Bronchial epithelial cell (primary cell): ENCODE results near the gene ARID3A. TPM values are rescaled to one million over a fixed set of nuclear protein-coding genes. Genes with fewer than 3 reads are reported as not detected.
A peak's percentile ranks its signal among the peaks of the same experiment; 100 is the strongest.
"Not testable (repeated sequence)": the region's sequence is repeated elsewhere in the genome, so short reads cannot be mapped to it uniquely, and the experiment has no call there.

Source experiments
- DNase-seq: peaks from one replicate; pipeline ENCODE4 v3.0.0-alpha.2; 2010; ENCODE audit warnings: low read depth
- FAIRE-seq: peaks from 2 replicates; lab custom pipeline; 2011; peaks lifted over from hg19 to GRCh38; lab: Jason Lieb, UNC
- H3K27me3 ChIP-seq: 2 replicates; pipeline ENCODE4 v1.5.1; 2011; ENCODE audit warnings: low read length; ENCODE audit not compliant: control insufficient read depth, insufficient read depth
- H3K36me3 ChIP-seq: 2 replicates; pipeline ENCODE4 v1.5.1; 2011; ENCODE audit warnings: low read length; ENCODE audit not compliant: control insufficient read depth, insufficient read depth
- H3K4me3 ChIP-seq: 2 replicates; pipeline ENCODE4 v1.5.1; 2011; ENCODE audit warnings: mild to moderate bottlenecking, low read depth, low read length, control low read depth
- total RNA-seq: library from RNA; depleted of rRNA; stranded (reverse); fragments of >200 nt; gene quantifications from 2 replicates; pipeline ENCODE4 v1.2.1, GENCODE V29; 2014
- TF ChIP-seq, protein P1 (sequence below): IDR thresholded peaks from 2 replicates; pipeline ENCODE4 v1.5.1; 2011; ENCODE audit warnings: mild to moderate bottlenecking, moderate library complexity, low read length, control low read depth, inconsistent platforms; ENCODE audit not compliant: insufficient read depth, severe bottlenecking

The ARID3A gene
- total RNA-seq, 1 donor from 2014 or later = 15.8 TPM

DNA sequence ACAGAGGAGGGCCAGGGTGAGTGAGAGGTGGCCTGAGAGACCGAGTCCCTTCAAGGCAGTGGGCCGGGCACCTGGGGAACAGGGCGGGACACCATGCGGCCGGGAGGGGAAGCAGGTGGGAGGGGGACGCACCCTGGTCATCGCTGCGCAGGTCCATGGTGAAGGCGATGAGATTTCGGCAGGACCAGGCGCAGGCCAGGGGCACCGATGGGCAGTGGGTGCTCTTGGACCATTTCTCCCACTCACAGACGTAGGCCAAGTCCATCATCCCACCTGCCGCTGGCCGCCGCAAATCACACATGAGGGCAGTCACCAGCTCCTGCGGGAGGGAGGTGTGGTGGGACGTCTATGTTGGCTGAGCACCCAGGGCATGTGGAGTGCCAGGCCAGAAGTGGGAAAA, 35.0 kb upstream of the ARID3A start:
- no peaks in the 10 kb centered on the region for H3K27me3 ChIP-seq
- H3K36me3 ChIP-seq = peaks cover 15% of the 10 kb centered on the region
- no peak overlapping the region for H3K4me3 ChIP-seq
- FAIRE-seq (no peak), DNase-seq (no peak)
- TF ChIP-seq, protein P1, sequence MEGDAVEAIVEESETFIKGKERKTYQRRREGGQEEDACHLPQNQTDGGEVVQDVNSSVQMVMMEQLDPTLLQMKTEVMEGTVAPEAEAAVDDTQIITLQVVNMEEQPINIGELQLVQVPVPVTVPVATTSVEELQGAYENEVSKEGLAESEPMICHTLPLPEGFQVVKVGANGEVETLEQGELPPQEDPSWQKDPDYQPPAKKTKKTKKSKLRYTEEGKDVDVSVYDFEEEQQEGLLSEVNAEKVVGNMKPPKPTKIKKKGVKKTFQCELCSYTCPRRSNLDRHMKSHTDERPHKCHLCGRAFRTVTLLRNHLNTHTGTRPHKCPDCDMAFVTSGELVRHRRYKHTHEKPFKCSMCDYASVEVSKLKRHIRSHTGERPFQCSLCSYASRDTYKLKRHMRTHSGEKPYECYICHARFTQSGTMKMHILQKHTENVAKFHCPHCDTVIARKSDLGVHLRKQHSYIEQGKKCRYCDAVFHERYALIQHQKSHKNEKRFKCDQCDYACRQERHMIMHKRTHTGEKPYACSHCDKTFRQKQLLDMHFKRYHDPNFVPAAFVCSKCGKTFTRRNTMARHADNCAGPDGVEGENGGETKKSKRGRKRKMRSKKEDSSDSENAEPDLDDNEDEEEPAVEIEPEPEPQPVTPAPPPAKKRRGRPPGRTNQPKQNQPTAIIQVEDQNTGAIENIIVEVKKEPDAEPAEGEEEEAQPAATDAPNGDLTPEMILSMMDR = no peak

DNA sequence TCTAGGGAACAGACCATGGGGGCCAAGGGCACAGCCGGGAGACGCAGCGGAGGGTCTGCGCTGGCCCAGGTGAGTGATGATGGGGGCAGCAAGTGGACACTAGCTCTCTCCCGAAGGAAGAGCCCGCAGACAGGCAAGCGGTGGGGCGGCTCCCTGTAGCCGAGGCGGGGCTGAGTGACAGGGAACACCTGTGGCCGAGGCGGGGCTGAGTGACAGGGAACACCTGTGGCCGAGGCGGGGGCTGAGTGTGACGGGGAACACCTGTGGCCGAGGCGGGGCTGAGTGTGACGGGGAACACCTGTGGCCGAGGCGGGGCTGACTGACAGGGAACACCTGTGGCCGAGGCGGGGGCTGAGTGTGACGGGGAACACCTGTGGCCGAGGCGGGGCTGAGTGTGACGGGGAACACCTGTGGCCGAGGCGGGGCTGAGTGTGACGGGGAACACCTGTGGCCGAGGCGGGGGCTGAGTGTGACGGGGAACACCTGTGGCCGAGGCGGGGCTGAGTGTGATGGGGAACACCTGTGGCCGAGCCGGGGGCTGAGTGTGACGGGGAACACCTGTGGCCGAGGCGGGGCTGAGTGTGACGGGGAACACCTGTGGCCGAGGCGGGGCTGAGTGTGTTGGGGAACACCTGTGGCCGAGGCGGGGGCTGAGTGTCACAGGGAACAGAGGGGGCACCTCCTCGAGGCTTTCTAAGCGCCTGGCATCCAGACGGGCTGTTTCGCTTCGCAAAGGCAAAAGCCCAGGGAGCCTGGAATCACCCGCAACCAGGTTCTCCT, 34.2 kb upstream of the ARID3A start:
- FAIRE-seq, DNase-seq, H3K27me3 ChIP-seq: not testable (repeated sequence)
- H3K4me3 ChIP-seq = peak overlapping the region; percentile 80
- peaks cover 11% of the 10 kb centered on the region for H3K36me3 ChIP-seq

DNA sequence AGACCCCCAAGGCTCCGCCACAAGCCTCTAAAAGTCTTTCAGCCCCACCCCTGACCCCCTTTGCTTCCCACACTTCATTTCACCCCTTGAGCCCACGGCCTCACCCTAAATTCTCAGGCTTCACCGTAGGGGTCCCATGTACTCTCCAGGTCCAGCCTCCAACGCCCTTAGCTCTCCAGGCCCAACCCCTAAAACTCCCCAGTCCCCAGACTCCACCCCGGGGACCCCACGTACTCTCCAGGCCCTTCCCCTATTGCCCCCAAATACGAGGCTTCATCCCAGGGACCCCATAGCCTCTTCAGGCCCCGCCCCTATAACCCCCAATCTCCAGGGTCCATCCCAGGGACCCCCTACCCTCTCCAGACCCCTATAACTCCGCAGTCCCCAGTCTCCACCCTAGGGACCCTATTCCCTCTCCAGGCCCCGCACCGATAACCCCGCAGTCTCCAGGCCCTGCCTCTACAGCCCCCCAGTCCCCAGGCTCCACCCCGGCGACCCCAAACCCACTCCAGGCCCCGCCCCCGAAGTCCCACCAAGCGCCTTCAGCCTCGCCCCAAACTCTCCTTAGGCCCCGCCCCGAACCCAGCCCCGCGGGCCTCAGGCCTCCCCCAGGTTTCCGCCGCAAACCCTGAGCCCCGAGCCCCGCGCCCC, 33.5 kb upstream of the ARID3A start:
- FAIRE-seq = no peak
- Histone ChIP-seq H3K4me3 (peak overlapping the region; percentile 80), H3K36me3 (peaks cover 13% of the 10 kb centered on the region), H3K27me3 (no peaks in the 10 kb centered on the region)
- TF ChIP-seq, protein P1 = no peak
- DNase-seq = no peak

DNA sequence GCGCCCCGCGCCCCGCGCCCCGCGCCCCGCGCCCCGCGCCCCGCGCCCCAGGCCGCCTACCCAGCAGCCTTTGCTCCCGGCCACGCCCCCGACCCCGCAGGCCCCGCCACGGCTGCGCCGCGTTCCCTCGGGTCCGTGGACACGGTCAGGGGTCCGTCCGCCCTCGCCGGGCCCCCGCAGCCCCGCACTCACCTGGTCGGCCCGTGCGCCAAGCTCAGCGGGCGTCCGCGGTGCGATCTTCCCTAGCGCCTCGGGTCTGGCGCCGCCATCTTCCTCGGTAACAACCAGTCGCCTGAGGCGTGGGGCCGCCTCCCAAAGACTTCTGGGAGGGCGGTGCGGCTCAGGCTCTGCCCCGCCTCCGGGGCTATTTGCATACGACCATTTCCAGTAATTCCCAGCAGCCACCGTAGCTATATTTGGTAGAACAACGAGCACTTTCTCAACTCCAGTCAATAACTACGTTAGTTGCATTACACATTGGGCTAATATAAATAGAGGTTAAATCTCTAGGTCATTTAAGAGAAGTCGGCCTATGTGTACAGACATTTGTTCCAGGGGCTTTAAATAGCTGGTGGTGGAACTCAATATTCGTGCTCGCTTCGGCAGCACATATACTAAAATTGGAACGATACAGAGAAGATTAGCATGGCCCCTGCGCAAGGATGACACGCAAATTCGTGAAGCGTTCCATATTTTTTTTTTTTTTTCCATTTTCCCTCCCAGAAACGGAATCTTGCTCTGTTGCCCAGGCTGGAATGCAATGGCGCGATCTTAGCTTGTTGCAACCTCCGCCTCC, 32.7 kb upstream of the ARID3A start, which contains the start of the genes MED16 and RNU6-9:
Gene MED16, minus strand, starts transcription at position 294 of the 796 bp plus-strand sequence. CDS start 2,056 bp downstream, outside the sequence.
Gene RNU6-9, plus strand, starts transcription at position 591 of the 796 bp plus-strand sequence.
- TF ChIP-seq, protein P1 = no peak
- DNase-seq (peak; percentile 82), FAIRE-seq (no peak)
- Histone ChIP-seq H3K4me3 (peak within 1 kb of the TSS; percentile 80), H3K27me3 (no peaks in the 10 kb centered on the region), H3K36me3 (peaks cover 16% of the 10 kb centered on the region)

DNA sequence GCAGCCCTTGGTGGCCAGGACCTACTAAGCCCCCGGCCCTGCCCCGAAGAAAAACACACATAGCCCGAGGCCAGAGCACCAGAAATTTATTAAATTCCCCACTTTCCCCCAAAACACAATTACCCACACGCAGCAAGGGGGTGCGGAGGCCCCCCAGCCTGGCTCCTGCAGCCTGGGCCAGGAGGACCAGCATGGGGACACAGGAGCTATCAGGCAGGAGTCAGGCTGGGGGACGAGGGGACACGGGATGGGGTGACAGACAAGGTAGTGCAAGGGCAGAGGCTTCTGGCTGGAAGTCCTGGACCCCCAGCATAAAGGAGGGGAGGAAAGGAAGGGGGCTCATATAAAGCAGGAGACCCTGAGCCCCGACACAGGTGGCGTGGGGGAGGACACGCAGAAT, 29.4 kb upstream of the ARID3A start:
- no peak for DNase-seq
- Histone ChIP-seq H3K27me3 (no peaks in the 10 kb centered on the region), H3K36me3 (peaks cover 18% of the 10 kb centered on the region), H3K4me3 (no peak overlapping the region)
- FAIRE-seq = no peak
- TF ChIP-seq, protein P1 = no peak
